ENCODE data around the gene MOSMO.

GRCh38 chr16:22035153-22035552 is 27.2 kb downstream of the MOSMO start:
- TF ChIP-seq CTCF (IDR thresholded peaks at IDR 0.05), result no peak
- TF ChIP-seq POLR2A (IDR thresholded peaks at IDR 0.05), result no peak

All from lower leg skin (tissue), 3 donors.